Measurements from ENCODE around the gene PLEKHO2.

Gene PLEKHO2

GRCh38 chr15:64825431-64826294, 16.1 kb upstream of the PLEKHO2 start, which contains the start of gene PIF1:
Gene PIF1 (minus strand): TSS chr15:64825647. CDS start chr15:64824335, 1,312 bp downstream.
- DNase-seq (ENCODE audit: low read depth in 2 of 2) = peak; percentile 86 to 87

GRCh38 chr15:64828985-64829384, 12.7 kb upstream of the PLEKHO2 start:
- no peak for DNase-seq (ENCODE audit: low read depth in 2 of 2)

DNA sequence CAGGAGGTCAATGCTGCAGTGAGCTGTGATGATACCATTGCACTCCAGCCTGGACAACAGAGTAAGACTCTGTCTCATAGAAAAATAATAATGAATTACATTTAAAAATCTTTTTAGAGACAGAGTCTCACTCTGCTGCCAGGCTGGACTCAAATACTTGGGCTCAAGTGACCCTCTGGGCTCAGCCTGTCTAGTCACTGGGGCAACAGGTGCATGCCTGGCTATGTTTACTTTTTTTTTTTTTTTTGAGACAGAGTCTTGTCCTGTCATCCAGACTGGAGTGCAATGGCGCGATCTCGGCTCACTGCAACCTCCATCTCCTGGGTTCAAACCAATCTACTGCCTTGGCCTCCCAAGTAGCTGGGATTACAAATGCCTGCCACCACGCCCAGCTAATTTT, 8.0 kb upstream of the PLEKHO2 start:
- no peak for DNase-seq (ENCODE audit: low read depth in 2 of 2)

- DNase-seq (ENCODE audit: low read depth in 2 of 2) = no peak
Observed at GRCh38 chr15:64836023-64836536, 5.6 kb upstream of the PLEKHO2 start.

GRCh38 chr15:64837502-64837901, 4.2 kb upstream of the PLEKHO2 start:
- no peak for DNase-seq (ENCODE audit: low read depth in 2 of 2)

DNA sequence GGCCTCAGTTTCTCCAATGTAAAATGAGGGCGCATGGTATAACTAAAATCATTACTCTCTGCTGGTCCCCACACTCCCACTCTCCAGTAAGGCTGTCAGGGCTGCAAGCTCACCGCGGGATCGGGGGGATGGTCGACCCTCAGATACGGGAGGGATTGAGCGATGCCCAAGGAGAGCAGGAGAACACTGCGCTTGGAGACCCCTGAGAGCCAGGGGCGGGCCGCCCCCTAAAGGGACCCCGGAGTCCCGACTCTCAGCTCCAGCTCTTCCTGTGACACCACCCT, 713 bp upstream of the PLEKHO2 start:
- no peak for DNase-seq (ENCODE audit: low read depth in 2 of 2)

DNA sequence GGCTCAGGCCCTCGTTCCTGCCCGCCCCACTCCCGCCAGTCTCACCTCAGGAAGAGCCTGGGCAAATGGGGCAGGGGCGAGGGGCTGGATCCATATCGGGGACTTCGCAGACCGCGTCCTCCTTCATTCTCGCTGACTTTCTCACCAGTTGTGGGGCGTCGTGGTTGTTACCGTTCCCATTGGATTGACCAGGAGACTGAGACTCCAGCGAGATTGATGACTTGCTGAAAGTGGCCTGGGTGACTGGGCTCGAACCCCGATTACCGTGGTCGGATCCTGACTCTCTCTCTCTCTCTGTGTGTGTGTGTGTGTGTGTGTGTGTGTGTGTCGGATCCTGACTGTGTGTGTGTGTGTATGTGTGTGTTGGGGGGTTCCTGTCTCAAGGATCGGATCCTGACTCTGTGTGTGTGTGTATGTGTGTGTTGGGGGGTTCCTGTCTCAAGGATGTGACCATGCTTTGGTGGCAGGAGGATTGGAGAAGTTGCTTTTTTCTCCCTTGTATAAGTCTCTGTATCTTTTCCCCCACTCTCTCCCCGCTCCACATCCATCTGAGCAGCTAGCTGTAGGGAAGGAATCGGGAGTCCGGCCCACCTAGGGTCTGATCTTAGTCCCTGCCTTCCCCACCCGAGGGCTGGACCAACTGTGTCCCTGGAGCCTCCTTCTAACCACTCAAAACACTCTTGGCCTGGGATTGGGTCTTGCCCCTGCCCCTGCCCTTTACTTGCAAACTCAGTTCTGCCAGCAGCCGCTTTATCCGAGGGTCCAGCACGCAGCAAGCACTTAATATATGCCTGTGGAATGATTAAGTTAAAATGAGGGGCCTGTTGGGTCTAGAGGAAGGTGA, 603 bp downstream of the PLEKHO2 start:
- DNase-seq (ENCODE audit: low read depth in 2 of 2) = no peak

DNA sequence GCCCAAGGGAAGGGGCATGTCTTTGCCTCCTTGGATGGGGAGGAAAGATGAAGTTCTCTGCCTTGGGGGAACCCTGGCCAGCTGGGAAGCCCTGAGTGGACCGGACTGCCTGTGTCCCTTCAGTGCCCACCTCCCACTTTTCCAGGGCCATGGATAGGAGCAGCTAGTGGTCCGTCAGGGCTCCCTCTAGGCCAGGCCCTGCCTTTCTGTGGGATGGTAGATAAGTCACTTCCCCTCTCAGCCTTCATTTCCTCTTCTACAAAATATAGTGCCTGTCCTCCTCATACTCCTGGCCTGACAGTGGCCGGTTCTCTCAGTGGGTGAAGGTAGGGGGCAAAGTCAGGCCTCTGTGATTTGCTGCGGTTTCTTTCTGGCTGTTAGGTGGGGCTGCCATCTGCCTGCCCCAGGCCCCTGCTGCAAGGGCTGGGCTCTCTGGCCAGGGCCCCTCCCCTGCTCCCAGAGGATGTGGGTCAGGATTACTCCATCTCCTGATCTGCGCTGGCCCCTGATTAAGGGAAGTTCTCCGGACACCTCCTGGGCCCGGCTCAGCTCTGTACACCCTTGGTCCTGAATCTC, 1.4 kb downstream of the PLEKHO2 start:
- DNase-seq (ENCODE audit: low read depth in 2 of 2) = no peak

- DNase-seq (ENCODE audit: low read depth in 2 of 2) = no peak
Observed at GRCh38 chr15:64843991-64844390, 2.3 kb downstream of the PLEKHO2 start.

GRCh38 chr15:64844576-64845145, 2.9 kb downstream of the PLEKHO2 start:
- no peak for DNase-seq (ENCODE audit: low read depth in 2 of 2)

DNA sequence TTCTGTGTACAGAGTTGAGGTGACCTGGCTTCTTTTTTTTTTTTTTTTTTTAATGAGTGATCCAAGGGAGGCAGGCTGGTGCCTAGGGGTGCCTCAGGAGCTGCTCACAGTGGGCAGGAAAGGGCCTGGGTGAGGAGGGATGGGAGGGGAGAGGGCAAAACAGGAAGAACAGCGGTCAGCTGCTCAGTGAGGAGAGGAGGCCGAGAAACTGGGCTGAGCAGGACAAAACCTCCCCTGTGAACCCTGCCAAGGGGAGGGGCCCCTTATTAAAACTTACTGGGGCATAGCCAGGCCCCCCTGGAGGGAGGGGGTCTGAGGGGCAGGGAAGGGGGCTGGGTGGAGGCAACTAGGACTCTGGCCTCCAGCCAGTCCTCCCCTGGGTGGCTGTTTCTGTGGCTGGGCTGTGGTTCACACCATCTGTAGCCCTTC, 3.5 kb downstream of the PLEKHO2 start:
- no peak for DNase-seq (ENCODE audit: low read depth in 2 of 2)

DNA sequence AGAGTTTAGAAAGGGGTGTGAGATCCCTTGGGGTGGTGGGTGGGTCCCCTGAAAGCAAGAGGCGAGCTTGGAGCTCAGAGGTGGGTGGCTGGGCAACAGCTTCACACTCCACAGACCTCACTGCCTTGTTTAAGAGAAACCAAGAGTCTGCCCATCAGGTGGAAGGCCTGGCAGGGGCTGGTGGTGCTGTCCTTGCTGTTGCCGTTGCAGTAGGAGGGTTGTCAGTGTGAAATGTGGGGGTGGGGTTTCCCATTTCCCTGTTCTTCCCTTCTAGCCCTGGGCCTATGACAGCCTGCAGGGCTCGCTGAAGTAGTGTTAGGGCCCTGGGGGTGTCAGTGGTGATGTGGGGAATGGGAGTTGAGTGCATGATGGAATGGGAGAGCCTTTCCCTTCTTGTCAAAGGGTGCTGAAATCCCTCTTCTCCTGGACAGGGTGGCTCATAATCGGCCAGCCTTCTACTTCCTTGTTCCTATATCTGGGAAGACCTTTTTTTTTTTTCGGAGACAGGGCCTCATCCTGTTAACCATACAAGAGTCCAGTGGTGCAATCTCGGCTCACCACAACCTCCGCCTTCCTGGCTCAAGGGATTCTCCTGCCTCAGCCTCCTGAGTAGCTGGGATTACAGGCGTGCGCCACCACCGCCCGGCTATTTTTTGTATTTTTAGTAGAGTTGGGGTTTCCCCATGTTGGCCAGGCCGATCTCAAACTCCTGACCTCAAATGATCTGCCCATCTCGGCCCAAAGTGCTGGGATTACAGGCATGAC, 4.3 kb downstream of the PLEKHO2 start:
- no peak for DNase-seq (ENCODE audit: low read depth in 2 of 2)

- DNase-seq (ENCODE audit: low read depth in 2 of 2) = no peak
Observed at GRCh38 chr15:64847016-64847415, 5.3 kb downstream of the PLEKHO2 start.

DNA sequence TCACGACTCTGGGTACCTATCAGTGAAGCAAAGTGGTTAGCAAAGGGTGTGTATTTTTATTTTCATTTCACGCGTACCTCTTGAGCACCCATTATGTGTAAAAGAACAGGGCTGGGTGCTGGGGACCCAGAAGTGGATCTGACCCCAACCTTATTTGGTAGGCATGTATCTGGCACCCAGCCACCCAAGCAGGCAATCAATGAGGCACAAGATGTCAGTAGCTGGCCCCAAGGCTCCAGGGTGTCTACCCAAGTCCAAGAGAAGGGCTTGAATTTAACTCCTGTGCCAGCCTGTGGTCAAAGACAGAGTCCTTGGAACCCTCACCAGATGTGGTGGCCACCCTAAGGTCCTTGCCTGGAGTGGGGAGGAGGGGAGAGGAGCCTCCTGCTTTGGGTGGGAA, 5.7 kb downstream of the PLEKHO2 start:
- DNase-seq (ENCODE audit: low read depth in 2 of 2) = no peak

DNA sequence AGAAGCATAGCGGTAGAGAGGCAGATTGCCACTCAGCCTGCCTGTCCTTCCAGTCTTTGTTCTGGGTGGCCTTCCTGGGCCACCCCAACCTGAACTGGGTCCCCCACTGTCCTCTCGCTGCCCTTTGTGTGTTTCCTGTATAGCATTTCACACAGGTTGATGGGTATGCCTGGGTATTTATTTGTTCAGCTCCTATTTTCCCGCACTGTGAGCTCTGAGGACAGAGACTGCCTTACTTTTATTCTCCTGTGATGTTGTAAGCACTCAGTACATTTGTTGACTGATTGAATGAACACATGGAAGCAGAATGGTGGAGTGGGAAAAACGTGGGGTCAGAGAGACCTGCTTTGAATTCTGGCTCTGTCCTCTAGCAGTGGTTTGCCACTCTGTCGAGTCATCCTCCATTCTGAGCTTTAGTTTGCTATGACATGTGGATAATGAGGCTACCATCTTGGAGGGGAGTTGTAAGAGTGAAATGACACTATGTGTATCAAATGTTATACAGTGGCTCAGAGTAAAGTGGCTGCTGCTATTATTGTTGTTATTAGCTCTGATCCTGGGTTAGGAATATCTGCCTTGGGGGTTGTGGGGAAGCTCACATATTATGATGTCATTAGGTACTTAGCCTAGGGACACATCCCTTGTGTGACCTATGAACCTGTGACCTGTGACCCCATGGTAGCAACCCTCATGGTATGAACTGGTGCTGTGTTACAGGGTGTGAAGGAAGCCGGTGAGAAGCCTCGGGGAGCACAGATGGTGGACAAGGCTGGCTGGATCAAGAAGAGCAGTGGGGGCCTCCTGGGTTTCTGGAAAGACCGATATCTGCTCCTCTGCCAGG, 6.4 kb downstream of the PLEKHO2 start:
- no peak for DNase-seq (ENCODE audit: low read depth in 2 of 2)

GRCh38 chr15:64850778-64851502, 9.2 kb downstream of the PLEKHO2 start:
- DNase-seq (ENCODE audit: low read depth in 2 of 2) = no peak

- DNase-seq (ENCODE audit: low read depth in 2 of 2) = no peak
Observed at GRCh38 chr15:64851503-64851840, 9.8 kb downstream of the PLEKHO2 start.

DNA sequence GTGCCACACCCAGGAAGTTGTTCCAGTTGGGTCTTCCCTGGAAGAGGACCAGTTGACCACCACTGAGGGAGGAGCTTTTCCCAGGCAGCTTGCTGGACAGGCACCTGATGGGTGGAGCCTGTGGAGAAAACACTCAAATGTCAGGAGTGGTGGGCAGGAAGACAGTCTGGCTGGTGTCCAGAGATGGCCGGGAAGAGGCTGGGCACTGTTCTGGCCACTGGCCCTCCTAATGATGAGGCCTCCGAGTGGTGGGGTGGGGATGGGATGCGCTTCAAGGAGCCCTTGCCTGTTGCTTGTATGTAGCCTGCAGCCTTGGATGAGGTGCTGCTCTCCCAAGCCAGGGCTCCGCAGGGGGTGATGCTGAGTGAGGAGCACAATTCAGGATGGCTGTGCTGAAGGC, 12.3 kb downstream of the PLEKHO2 start:
- DNase-seq (ENCODE audit: low read depth in 2 of 2) = no peak

DNA sequence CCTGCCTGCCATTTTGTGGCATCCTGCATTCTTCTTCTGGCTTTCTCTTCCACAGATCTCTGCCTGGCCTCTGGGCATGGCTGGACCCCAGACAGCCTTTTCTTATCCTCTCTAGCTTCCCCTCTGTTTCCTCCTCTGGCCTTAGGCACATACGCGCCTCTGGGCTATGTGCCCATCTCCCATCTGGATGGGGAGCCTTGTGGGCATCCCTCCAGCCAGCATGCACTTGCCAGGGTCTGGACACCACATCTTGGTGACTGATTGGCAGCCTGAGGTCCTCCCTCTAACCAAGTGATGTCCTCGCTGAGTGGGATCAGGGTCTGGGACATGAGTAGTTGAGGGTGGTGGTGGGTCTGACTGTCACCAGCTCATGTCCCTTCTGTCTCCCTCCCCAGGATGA, 12.8 kb downstream of the PLEKHO2 start:
- DNase-seq (ENCODE audit: low read depth in 2 of 2) = no peak
